Trophoblast cell (in vitro differentiated cells and primary cell): ENCODE measurements around the gene RALGAPB.

Experiments
- DNase-seq, 2 donors: peaks; one replicate each; pipeline ENCODE4 v3.0.0-alpha.2; 2016
- H2AFZ ChIP-seq: 2 replicates; pipeline ENCODE4 v1.6.1; 2013; ENCODE audit warnings: low read length, moderate library complexity, mild to moderate bottlenecking; ENCODE audit not compliant: insufficient read depth, poor library complexity
- H2AK5ac ChIP-seq: 2 replicates; pipeline ENCODE4 v1.6.1; 2013; ENCODE audit warnings: mild to moderate bottlenecking, low read length
- H2BK120ac ChIP-seq: 2 replicates; pipeline ENCODE4 v1.6.1; 2013; ENCODE audit warnings: low read length, mild to moderate bottlenecking, moderate library complexity; ENCODE audit not compliant: insufficient read depth, poor library complexity
- H2BK12ac ChIP-seq: 2 replicates; pipeline ENCODE4 v1.6.1; 2013; ENCODE audit warnings: mild to moderate bottlenecking, low read length, moderate library complexity
- H2BK5ac ChIP-seq: 2 replicates; pipeline ENCODE4 v1.6.1; 2013; ENCODE audit warnings: low read length, low read depth, moderate library complexity, mild to moderate bottlenecking; ENCODE audit not compliant: poor library complexity
- H3K14ac ChIP-seq: 2 replicates; pipeline ENCODE4 v1.6.1; 2013; ENCODE audit warnings: mild to moderate bottlenecking, low read length
- H3K18ac ChIP-seq: 2 replicates; pipeline ENCODE4 v1.6.1; 2013; ENCODE audit warnings: mild to moderate bottlenecking, low read length
- H3K23ac ChIP-seq: 2 replicates; pipeline ENCODE4 v1.6.1; 2013; ENCODE audit warnings: low read length
- H3K27ac ChIP-seq: 2 replicates; pipeline ENCODE4 v1.5.1; 2013; ENCODE audit warnings: low read depth, mild to moderate bottlenecking, inconsistent platforms, low read length, moderate library complexity
- H3K27me3 ChIP-seq: 2 replicates; pipeline ENCODE4 v1.6.1; 2013; ENCODE audit warnings: inconsistent platforms, mild to moderate bottlenecking, low read length, moderate library complexity; ENCODE audit not compliant: insufficient read depth
- H3K36me3 ChIP-seq, 2 experiments: 1 replicate in 1 of 2; 2 replicates in 1 of 2; pipeline ENCODE4 v1.6.1; 2013; ENCODE audit warnings: low read length in 2 of 2, mild to moderate bottlenecking in 2 of 2, moderate library complexity in 1 of 2; ENCODE audit not compliant: insufficient read depth in 2 of 2, control insufficient read depth in 1 of 2
- H3K4ac ChIP-seq: 2 replicates; pipeline ENCODE4 v1.6.1; 2013; ENCODE audit warnings: low read depth, mild to moderate bottlenecking, low read length, moderate library complexity
- H3K4me1 ChIP-seq, 2 experiments: 1 replicate in 1 of 2; 2 replicates in 1 of 2; pipeline ENCODE4 v1.6.1; 2013; ENCODE audit warnings: low read length in 2 of 2, mild to moderate bottlenecking in 2 of 2, moderate library complexity in 1 of 2; ENCODE audit not compliant: insufficient read depth in 2 of 2, control insufficient read depth in 1 of 2
- H3K4me2 ChIP-seq: 2 replicates; pipeline ENCODE4 v1.6.1; 2013; ENCODE audit warnings: inconsistent platforms, mild to moderate bottlenecking, low read length, moderate library complexity
- H3K4me3 ChIP-seq: 2 replicates; pipeline ENCODE4 v1.5.1; 2013; ENCODE audit warnings: mild to moderate bottlenecking, low read depth, low read length, inconsistent platforms
- H3K79me1 ChIP-seq: one replicate; pipeline ENCODE4 v1.6.1; 2013; ENCODE audit warnings: low read length
- H3K79me2 ChIP-seq: 2 replicates; pipeline ENCODE4 v1.6.1; 2013; ENCODE audit warnings: low read length, mild to moderate bottlenecking; ENCODE audit not compliant: control insufficient read depth, insufficient read depth, poor library complexity
- H3K9ac ChIP-seq: 2 replicates; pipeline ENCODE4 v1.6.1; 2013; ENCODE audit warnings: mild to moderate bottlenecking, low read length
- H3K9me3 ChIP-seq: 2 replicates; pipeline ENCODE4 v1.6.1; 2013; ENCODE audit warnings: low read depth, mild to moderate bottlenecking, control low read depth, inconsistent platforms, low read length; ENCODE audit not compliant: insufficient read depth
- H4K12ac ChIP-seq: 2 replicates; pipeline ENCODE4 v1.6.1; 2013; ENCODE audit warnings: low read depth, mild to moderate bottlenecking, low read length, moderate library complexity
- H4K8ac ChIP-seq: 2 replicates; pipeline ENCODE4 v1.6.1; 2013; ENCODE audit warnings: low read depth, mild to moderate bottlenecking, low read length, moderate library complexity
- H4K91ac ChIP-seq: one replicate; pipeline ENCODE4 v1.6.1; 2013; ENCODE audit warnings: low read depth, mild to moderate bottlenecking, low read length, moderate library complexity
- WGBS: extraction: QIAGEN DNeasy Blood & Tissue Kit; methylation state at CpG from one replicate; pipeline ENCODE4 v1.1.7; 2013; ENCODE audit warnings: missing lambda C conversion rate; ENCODE audit not compliant: insufficient read length, insufficient coverage; ENCODE audit errors: extremely low coverage; 5-methylcytosine and 5-hydroxymethylcytosine counted together

Gene RALGAPB

DNA sequence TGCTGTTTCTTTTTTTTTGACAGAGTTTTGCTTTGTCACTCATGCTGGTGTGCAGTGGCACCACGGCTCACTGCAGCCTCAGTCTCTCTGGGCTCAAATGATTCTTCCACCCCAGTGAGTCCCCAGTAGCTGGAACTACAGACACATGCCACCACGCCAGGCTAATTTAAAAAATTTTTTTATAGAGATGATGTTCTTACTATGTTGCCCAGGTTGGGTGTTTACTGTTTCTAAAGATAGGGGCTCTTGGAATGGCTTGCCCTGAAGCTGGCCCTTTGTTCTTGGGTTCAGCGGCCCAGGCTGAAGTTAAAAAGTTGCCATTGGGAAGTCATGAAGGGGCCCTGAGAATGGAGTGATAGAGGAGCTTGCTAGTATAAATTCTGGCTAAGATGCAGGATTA is 16.5 kb downstream of the RALGAPB start:
- Histone ChIP-seq H2AK5ac (no peak overlapping the region), H3K79me1 (no peaks in the 10 kb centered on the region), H3K27ac (no peak overlapping the region), H3K4me1 (peaks cover 0 to under 1% of the 10 kb centered on the region in 2 experiments), H3K9me3 (no peaks in the 10 kb centered on the region), H3K36me3 (peaks cover 12 to 13% of the 10 kb centered on the region in 2 experiments), H3K4me3 (no peak overlapping the region), H4K12ac (no peak overlapping the region), H3K27me3 (no peaks in the 10 kb centered on the region), H2BK12ac (no peak overlapping the region), H3K9ac (no peak overlapping the region), H3K18ac (no peak overlapping the region), H3K14ac (no peak overlapping the region), H3K4ac (no peak overlapping the region), H2BK120ac (no peak overlapping the region), H3K79me2 (no peaks in the 10 kb centered on the region), H3K23ac (no peak overlapping the region), H4K8ac (no peak overlapping the region), H2AFZ (no peak overlapping the region), H2BK5ac (no peak overlapping the region), H3K4me2 (no peak overlapping the region), H4K91ac (no peak overlapping the region)
- no CpG with 5 or more reads among the region's 3 CpGs for whole genome bisulfite sequencing
- no peak for DNase-seq

DNA sequence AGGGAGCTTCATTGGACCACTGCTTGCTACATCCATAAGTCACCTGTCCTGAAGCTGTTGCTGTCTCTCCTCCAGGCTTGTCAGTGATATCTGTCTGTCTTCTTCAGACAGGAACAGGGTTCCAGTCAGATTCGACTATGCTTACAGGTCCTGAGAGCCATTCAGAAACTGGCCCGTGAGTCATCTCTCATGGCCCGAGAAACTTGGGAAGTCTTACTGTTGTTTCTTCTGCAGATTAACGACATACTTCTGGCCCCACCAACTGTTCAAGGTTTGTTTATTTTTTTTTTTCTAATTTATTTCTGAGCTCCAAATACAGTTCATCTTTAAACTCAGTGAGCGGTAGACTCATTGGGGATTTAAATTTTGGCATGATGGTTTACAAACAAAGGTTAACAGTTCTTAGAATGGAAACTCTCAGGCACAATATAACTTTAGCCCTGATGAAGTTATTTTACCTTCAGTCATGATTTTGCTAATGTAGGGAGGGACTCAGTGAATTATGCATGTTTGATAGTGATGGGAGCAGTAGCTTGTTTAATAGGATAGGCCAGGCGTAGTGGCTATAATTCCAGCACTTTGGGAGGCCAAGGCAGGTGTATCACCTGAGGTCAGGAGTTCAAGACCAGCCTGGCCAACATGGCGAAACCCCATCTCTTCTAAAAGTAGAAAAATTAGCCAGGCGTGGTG is 24.7 kb downstream of the RALGAPB start:
- Histone ChIP-seq H2AFZ (no peak overlapping the region), H3K9ac (no peak overlapping the region), H3K79me1 (no peaks in the 10 kb centered on the region), H3K18ac (no peak overlapping the region), H2BK120ac (no peak overlapping the region), H3K4ac (no peak overlapping the region), H2AK5ac (no peak overlapping the region), H3K23ac (no peak overlapping the region), H4K91ac (no peak overlapping the region), H3K14ac (no peak overlapping the region), H4K12ac (no peak overlapping the region), H3K79me2 (no peaks in the 10 kb centered on the region), H3K4me1 (no peaks in the 10 kb centered on the region), H3K9me3 (no peaks in the 10 kb centered on the region), H2BK12ac (no peak overlapping the region), H3K36me3 (peaks cover 11 to 31% of the 10 kb centered on the region in 2 experiments), H3K4me3 (no peak overlapping the region), H3K27me3 (no peaks in the 10 kb centered on the region), H3K27ac (no peak overlapping the region), H4K8ac (no peak overlapping the region), H3K4me2 (no peak overlapping the region), H2BK5ac (no peak overlapping the region)
- no peak for DNase-seq
- no CpG with 5 or more reads among the region's 8 CpGs for WGBS

DNA sequence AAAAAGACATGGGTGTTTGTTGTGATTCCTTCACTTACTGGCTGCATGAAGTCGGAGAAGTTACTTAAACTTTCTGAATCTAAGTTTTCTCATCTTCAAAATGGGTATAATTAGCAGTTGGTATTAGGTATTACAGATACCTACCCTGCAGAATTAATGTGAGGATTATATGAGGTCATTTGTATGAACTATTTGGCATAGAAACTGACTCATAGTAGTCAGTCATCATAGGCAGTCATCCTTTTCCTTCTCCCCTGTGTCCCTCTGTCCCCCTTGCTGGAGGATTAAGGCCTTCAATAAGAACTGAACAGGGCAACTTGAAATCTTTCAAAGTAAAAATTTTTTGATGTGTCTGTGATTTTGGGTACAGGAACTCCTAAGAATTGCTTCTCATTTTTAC is 26.3 kb downstream of the RALGAPB start:
- no CpG with 5 or more reads among the region's 1 CpG for WGBS
- no peaks in the 10 kb centered on the region for H3K27me3 ChIP-seq

DNA sequence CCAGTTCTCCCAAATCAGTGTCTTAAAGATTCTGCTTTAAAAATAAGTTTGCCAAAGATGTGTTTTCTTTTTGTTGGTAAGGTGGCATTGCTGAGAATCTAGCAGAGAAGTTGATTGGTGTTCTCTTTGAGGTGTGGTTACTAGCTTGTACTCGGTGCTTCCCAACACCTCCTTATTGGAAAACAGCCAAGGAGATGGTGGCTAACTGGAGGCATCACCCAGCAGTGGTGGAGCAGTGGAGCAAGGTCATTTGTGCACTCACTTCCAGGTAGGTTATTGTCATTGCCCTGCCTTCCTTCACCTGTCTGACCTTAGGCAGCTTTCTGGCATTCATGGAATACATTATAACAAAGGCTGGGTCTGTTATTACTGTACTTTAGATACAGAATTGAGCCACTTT is 26.7 kb downstream of the RALGAPB start:
- WGBS: no CpG with 5 or more reads among the region's 1 CpG
- Histone ChIP-seq H3K9me3 (no peaks in the 10 kb centered on the region), H2AFZ (no peak overlapping the region), H3K4ac (no peak overlapping the region), H3K14ac (no peak overlapping the region), H3K4me3 (no peak overlapping the region), H4K91ac (no peak overlapping the region), H3K79me1 (no peaks in the 10 kb centered on the region), H3K79me2 (no peaks in the 10 kb centered on the region), H2BK12ac (no peak overlapping the region), H4K8ac (no peak overlapping the region), H3K9ac (no peak overlapping the region), H3K18ac (no peak overlapping the region), H2BK120ac (no peak overlapping the region), H3K36me3 (peaks cover 12 to 32% of the 10 kb centered on the region in 2 experiments), H2BK5ac (no peak overlapping the region), H4K12ac (no peak overlapping the region), H3K4me1 (no peaks in the 10 kb centered on the region), H3K27me3 (no peaks in the 10 kb centered on the region), H3K4me2 (no peak overlapping the region), H3K23ac (no peak overlapping the region), H2AK5ac (no peak overlapping the region), H3K27ac (no peak overlapping the region)
- DNase-seq: no peak

More for the DNA sequence above, 26.3 kb downstream of the RALGAPB start:
- no peak overlapping the region for H2BK120ac ChIP-seq
- H4K12ac ChIP-seq: no peak overlapping the region
- DNase-seq: no peak
- no peak overlapping the region for H2BK5ac ChIP-seq
- no peak overlapping the region for H3K4me2 ChIP-seq
- H3K4ac ChIP-seq: no peak overlapping the region
- H3K27ac ChIP-seq: no peak overlapping the region
- H3K4me3 ChIP-seq: no peak overlapping the region
- no peak overlapping the region for H4K8ac ChIP-seq
- H2AFZ ChIP-seq: no peak overlapping the region
- no peak overlapping the region for H2BK12ac ChIP-seq
- no peak overlapping the region for H4K91ac ChIP-seq
- H3K79me2 ChIP-seq: no peaks in the 10 kb centered on the region
- no peak overlapping the region for H3K9ac ChIP-seq
- no peak overlapping the region for H3K14ac ChIP-seq
- H3K18ac ChIP-seq: no peak overlapping the region
- no peak overlapping the region for H3K23ac ChIP-seq
- no peak overlapping the region for H2AK5ac ChIP-seq
- H3K36me3 ChIP-seq: peaks cover 15 to 33% of the 10 kb centered on the region in 2 experiments
- H3K9me3 ChIP-seq: no peaks in the 10 kb centered on the region
- no peaks in the 10 kb centered on the region for H3K79me1 ChIP-seq
- no peaks in the 10 kb centered on the region for H3K4me1 ChIP-seq
